Left lung (tissue), 10 donors: ENCODE measurements around the gene TMEM126A. TPM values are rescaled to one million over a fixed set of nuclear protein-coding genes. Genes with fewer than 3 reads are reported as not detected.

Experiments used
- ATAC-seq: fragments of 200-7000 bp; cut with Tn5 transposase; one replicate; pipeline ENCODE4 v1.9.1; 2020; ENCODE audit warnings: moderate library complexity
- DNase-seq, 4 donors: peaks; one replicate each; pipeline ENCODE4 v3.0.0-alpha.2; 2013 to 2020
- H3K27ac ChIP-seq, 2 donors: fragments of 200-600 bp; sonication (generic) in 1 of 2; one replicate each; pipeline versions ENCODE4 v1.5.0 to v1.8.0; 2020 to 2021
- H3K27me3 ChIP-seq, 2 donors: fragments of 200-600 bp; sonication (generic) in 1 of 2; one replicate each; pipeline versions ENCODE4 v1.5.0 to v1.8.0; 2020 to 2021
- H3K36me3 ChIP-seq, 2 donors: fragments of 200-600 bp; sonication (generic) in 1 of 2; one replicate each; pipeline versions ENCODE4 v1.5.0 to v1.8.0; 2020 to 2021
- H3K4me1 ChIP-seq, 2 donors: fragments of 200-600 bp; one replicate each; pipeline ENCODE4 v1.8.0; 2021
- H3K4me3 ChIP-seq, 2 donors: fragments of 200-600 bp; sonication (generic) in 1 of 2; one replicate each; pipeline versions ENCODE4 v1.5.0 to v1.8.0; 2020 to 2021; ENCODE audit warnings: mild to moderate bottlenecking in 1 of 2
- H3K9me3 ChIP-seq, 2 donors: fragments of 200-600 bp; sonication (generic) in 1 of 2; one replicate each; pipeline versions ENCODE4 v1.5.0 to v1.8.0; 2020 to 2021
- CTCF ChIP-seq, 2 donors: fragments of 200-600 bp; sonication (generic) in 1 of 2; IDR thresholded peaks; one replicate each; pipeline versions ENCODE4 v1.5.0 to v1.8.0; 2021; ENCODE audit warnings: antibody characterized with exemption in 2 of 2
- intact Hi-C, 2 donors: fragments of 100-400 bp; cut with DNase I; formaldehyde crosslinking; loops; one replicate each; pipeline versions ENCODE4 v1.11.2 to v1.14.2; 2022
- polyA plus RNA-seq, 6 donors: library from polyadenylated mRNA; unstranded; fragments of 120-200 nt; gene quantifications; one replicate each; pipeline ENCODE4 v1.2.1, GENCODE V29; 2013; ENCODE audit not compliant: insufficient read length in 6 of 6
- total RNA-seq, 2 donors: library from RNA; stranded (reverse); fragmentation: NEBNext Ultra II Directional; extraction: Animal tissue kit (Norgen Biotek cat#: 25700); gene quantifications; one replicate each; pipeline ENCODE4 v1.2.1, GENCODE V29; 2021
- donor health status: DM: no; HTN: yes; CAD: no.
- donor health status: DM: no; HTN: no; CAD: no.

TMEM126A gene
- total and polyA plus RNA-seq, 8 donors, result 30.1 to 37.1 (median 31.6) TPM

GRCh38 chr11:85685820-85686459 is 38.2 kb downstream of the TMEM126A start, which contains the start of gene CCDC89:
Gene CCDC89, minus strand, starts transcription at chr11:85686195. Its CDS starts 65 bp downstream, at chr11:85686130.
- no peaks in the 10 kb centered on the region for H3K36me3 ChIP-seq
- H3K27me3 ChIP-seq, result peaks cover 0 to 7% of the 10 kb centered on the region in 2 donors
- peak within 1 kb of the TSS; percentile 48 to 81 for H3K27ac ChIP-seq
- TF ChIP-seq CTCF (IDR thresholded peaks at IDR 0.05), result no peak
- DNase-seq, result peak in 3 of 4 donors; percentile 72 to 96 (median 91)
- intact Hi-C loops, result no loop called here
- H3K4me3 ChIP-seq, result peak within 1 kb of the TSS; percentile 1 to 15
- H3K9me3 ChIP-seq, result no peaks in the 10 kb centered on the region
- H3K4me1 ChIP-seq, result peaks cover 0 to 4% of the 10 kb centered on the region in 2 donors
- peak; percentile 75 for ATAC-seq

- peak in 1 of 4 donors; percentile 56 for DNase-seq
- no peaks in the 10 kb centered on the region for H3K36me3 ChIP-seq
- H3K27ac ChIP-seq, result no peak overlapping the region
- peaks cover 0 to 1% of the 10 kb centered on the region in 2 donors for H3K4me1 ChIP-seq
- intact Hi-C loops, result no loop called here
- ATAC-seq, result peak; percentile 69
- peak in 1 of 2 donors; percentile 40 for TF ChIP-seq CTCF (IDR thresholded peaks at IDR 0.05)
- H3K9me3 ChIP-seq, result no peaks in the 10 kb centered on the region
- no peaks in the 10 kb centered on the region for H3K27me3 ChIP-seq
- H3K4me3 ChIP-seq, result no peak overlapping the region
These were observed 46.7 kb downstream of the TMEM126A start for GRCh38 chr11:85694385-85694980.

- peaks cover 0 to 7% of the 10 kb centered on the region in 2 donors for H3K4me1 ChIP-seq
- H3K27ac ChIP-seq, result no peak overlapping the region
- TF ChIP-seq CTCF (IDR thresholded peaks at IDR 0.05), result no peak
- DNase-seq (no peak), ATAC-seq (no peak)
- H3K9me3 ChIP-seq, result no peaks in the 10 kb centered on the region
- intact Hi-C loops, result no loop called here
- no peaks in the 10 kb centered on the region for H3K36me3 ChIP-seq
- H3K4me3 ChIP-seq, result no peak overlapping the region
- H3K27me3 ChIP-seq, result no peaks in the 10 kb centered on the region
These were observed 47.8 kb downstream of the TMEM126A start for GRCh38 chr11:85695546-85695945.

- TF ChIP-seq CTCF (IDR thresholded peaks at IDR 0.05), result no peak
- H3K27me3 ChIP-seq, result no peaks in the 10 kb centered on the region
- intact Hi-C loops, result no loop called here
- H3K4me3 ChIP-seq, result no peak overlapping the region
- H3K27ac ChIP-seq, result no peak overlapping the region
- ATAC-seq, result no peak
- no peaks in the 10 kb centered on the region for H3K36me3 ChIP-seq
- DNase-seq, result no peak
- H3K4me1 ChIP-seq, result peaks cover 0 to 7% of the 10 kb centered on the region in 2 donors
- no peaks in the 10 kb centered on the region for H3K9me3 ChIP-seq
These were observed 50.0 kb downstream of the TMEM126A start for GRCh38 chr11:85697747-85698146.

- Histone ChIP-seq H3K4me3 (no peak overlapping the region), H3K27ac (no peak overlapping the region), H3K4me1 (peaks cover 0 to 7% of the 10 kb centered on the region in 2 donors), H3K36me3 (no peaks in the 10 kb centered on the region), H3K27me3 (no peaks in the 10 kb centered on the region), H3K9me3 (no peaks in the 10 kb centered on the region)
- intact Hi-C loops, result no loop called here
- TF ChIP-seq CTCF (IDR thresholded peaks at IDR 0.05), result no peak
- DNase-seq, result no peak
- ATAC-seq, result no peak
These were observed 50.4 kb downstream of the TMEM126A start for GRCh38 chr11:85698195-85698594.
